ENCODE data around the gene FRRS1L. TPM values are rescaled to one million over a fixed set of nuclear protein-coding genes. Genes with fewer than 3 reads are reported as not detected.
A peak's percentile ranks its signal among the peaks of the same experiment; 100 is the strongest.

Gene FRRS1L
- total and polyA plus RNA-seq, 2 of the 13 experiments (the other 11 are each of a cell fraction or from before 2014, with no cell fraction given), result 0.02 to 0.03 TPM

DNA sequence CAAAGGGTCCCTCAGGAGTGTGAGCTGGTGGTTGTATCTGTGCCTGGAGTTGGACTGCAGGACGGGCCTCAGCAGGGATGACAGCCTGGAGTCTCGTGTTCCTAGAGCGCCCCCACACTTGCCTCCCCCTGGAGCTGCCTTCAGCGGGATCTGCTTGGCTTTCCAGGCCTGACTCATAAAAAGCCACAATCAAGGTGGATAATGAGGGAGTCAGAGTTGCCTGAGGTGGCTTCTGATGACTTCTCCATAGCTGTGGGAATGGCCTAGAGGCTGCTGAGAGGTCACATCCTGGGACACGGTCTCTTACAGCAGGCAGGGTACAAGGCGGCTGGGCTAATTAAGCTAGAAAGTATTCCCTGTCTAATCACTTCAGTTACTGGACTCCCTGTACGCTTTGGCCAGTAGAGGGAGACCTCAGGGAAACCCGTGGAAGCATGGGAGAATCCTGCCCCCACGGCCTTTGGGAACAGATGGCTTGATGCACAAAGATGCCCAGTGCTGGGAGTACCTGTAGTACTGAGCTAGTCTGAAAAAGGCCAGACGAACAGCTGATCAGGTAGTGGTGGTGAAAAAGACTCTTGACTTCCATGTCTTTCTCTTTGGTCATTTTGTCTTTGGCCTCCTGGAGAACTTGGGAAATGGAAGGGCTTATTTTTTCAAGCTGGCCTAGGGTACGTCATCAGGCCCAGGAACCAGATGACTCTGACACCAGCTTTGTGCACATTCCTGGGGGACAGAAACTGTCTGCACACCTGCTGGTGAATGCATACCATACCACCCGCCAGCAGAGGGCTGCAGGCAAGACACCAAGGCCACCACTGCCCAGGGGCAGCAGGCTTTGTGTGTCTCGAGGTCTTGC, 16.1 kb upstream of the FRRS1L start (continued):
- TF ChIP-seq, protein P1, sequence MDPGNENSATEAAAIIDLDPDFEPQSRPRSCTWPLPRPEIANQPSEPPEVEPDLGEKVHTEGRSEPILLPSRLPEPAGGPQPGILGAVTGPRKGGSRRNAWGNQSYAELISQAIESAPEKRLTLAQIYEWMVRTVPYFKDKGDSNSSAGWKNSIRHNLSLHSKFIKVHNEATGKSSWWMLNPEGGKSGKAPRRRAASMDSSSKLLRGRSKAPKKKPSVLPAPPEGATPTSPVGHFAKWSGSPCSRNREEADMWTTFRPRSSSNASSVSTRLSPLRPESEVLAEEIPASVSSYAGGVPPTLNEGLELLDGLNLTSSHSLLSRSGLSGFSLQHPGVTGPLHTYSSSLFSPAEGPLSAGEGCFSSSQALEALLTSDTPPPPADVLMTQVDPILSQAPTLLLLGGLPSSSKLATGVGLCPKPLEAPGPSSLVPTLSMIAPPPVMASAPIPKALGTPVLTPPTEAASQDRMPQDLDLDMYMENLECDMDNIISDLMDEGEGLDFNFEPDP (CRISPR knock-in tag; conservative IDR thresholded peaks at IDR 0.05), result 0 out of 2 replicates have a peak, but pooled peaks have one; percentile 45
- 0 out of 2 replicates have a peak, but pooled peaks have one; percentile 39 for TF ChIP-seq ZNF557 (CRISPR knock-in tag; IDR thresholded peaks at IDR 0.05)
- TF ChIP-seq, protein P2, sequence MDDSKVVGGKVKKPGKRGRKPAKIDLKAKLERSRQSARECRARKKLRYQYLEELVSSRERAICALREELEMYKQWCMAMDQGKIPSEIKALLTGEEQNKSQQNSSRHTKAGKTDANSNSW (CRISPR knock-in tag; IDR thresholded peaks at IDR 0.05; ENCODE audit: borderline replicate concordance), result no peak
- no peak for TF ChIP-seq ZNF850 (CRISPR knock-in tag; conservative IDR thresholded peaks at IDR 0.05)
- peak; percentile 20 for TF ChIP-seq FOSL2 (CRISPR knock-in tag; IDR thresholded peaks at IDR 0.05)
- TF ChIP-seq, protein P3, sequence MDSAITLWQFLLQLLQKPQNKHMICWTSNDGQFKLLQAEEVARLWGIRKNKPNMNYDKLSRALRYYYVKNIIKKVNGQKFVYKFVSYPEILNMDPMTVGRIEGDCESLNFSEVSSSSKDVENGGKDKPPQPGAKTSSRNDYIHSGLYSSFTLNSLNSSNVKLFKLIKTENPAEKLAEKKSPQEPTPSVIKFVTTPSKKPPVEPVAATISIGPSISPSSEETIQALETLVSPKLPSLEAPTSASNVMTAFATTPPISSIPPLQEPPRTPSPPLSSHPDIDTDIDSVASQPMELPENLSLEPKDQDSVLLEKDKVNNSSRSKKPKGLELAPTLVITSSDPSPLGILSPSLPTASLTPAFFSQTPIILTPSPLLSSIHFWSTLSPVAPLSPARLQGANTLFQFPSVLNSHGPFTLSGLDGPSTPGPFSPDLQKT (CRISPR knock-in tag; IDR thresholded peaks at IDR 0.05; ENCODE audit: borderline replicate concordance), result no peak
- TF ChIP-seq, protein P4, sequence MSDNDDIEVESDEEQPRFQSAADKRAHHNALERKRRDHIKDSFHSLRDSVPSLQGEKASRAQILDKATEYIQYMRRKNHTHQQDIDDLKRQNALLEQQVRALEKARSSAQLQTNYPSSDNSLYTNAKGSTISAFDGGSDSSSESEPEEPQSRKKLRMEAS (IDR thresholded peaks at IDR 0.05), result peak; percentile 40; the same call in 1 of the 2 replicates
- 0 out of 2 replicates have a peak, but pooled peaks have one; percentile 9 for TF ChIP-seq KDM1A (CRISPR knock-in tag; IDR thresholded peaks at IDR 0.05)
- TF ChIP-seq ZBTB21 (CRISPR knock-in tag; IDR thresholded peaks at IDR 0.05), result peak; percentile 23; the same call in 1 of the 2 replicates
- TF ChIP-seq, protein P5, sequence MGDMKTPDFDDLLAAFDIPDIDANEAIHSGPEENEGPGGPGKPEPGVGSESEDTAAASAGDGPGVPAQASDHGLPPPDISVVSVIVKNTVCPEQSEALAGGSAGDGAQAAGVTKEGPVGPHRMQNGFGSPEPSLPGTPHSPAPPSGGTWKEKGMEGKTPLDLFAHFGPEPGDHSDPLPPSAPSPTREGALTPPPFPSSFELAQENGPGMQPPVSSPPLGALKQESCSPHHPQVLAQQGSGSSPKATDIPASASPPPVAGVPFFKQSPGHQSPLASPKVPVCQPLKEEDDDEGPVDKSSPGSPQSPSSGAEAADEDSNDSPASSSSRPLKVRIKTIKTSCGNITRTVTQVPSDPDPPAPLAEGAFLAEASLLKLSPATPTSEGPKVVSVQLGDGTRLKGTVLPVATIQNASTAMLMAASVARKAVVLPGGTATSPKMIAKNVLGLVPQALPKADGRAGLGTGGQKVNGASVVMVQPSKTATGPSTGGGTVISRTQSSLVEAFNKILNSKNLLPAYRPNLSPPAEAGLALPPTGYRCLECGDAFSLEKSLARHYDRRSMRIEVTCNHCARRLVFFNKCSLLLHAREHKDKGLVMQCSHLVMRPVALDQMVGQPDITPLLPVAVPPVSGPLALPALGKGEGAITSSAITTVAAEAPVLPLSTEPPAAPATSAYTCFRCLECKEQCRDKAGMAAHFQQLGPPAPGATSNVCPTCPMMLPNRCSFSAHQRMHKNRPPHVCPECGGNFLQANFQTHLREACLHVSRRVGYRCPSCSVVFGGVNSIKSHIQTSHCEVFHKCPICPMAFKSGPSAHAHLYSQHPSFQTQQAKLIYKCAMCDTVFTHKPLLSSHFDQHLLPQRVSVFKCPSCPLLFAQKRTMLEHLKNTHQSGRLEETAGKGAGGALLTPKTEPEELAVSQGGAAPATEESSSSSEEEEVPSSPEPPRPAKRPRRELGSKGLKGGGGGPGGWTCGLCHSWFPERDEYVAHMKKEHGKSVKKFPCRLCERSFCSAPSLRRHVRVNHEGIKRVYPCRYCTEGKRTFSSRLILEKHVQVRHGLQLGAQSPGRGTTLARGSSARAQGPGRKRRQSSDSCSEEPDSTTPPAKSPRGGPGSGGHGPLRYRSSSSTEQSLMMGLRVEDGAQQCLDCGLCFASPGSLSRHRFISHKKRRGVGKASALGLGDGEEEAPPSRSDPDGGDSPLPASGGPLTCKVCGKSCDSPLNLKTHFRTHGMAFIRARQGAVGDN (CRISPR knock-in tag; IDR thresholded peaks at IDR 0.05), result peak; percentile 73
- TF ChIP-seq HMG20A (CRISPR knock-in tag; IDR thresholded peaks at IDR 0.05; ENCODE audit: borderline replicate concordance), result no peak
- TF ChIP-seq, protein P6, sequence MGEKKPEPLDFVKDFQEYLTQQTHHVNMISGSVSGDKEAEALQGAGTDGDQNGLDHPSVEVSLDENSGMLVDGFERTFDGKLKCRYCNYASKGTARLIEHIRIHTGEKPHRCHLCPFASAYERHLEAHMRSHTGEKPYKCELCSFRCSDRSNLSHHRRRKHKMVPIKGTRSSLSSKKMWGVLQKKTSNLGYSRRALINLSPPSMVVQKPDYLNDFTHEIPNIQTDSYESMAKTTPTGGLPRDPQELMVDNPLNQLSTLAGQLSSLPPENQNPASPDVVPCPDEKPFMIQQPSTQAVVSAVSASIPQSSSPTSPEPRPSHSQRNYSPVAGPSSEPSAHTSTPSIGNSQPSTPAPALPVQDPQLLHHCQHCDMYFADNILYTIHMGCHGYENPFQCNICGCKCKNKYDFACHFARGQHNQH (CRISPR knock-in tag; IDR thresholded peaks at IDR 0.05), result 0 out of 2 replicates have a peak, but pooled peaks have one; percentile 34
- TF ChIP-seq TAF15 (IDR thresholded peaks at IDR 0.05; ENCODE audit: low read depth, low read length, poor library complexity, severe bottlenecking), result no peak
- 0 out of 2 replicates have a peak, but pooled peaks have one; percentile 33 for TF ChIP-seq KDM3A (CRISPR knock-in tag; IDR thresholded peaks at IDR 0.05; ENCODE audit: low read depth)
- peak; percentile 43; the same call in 1 of the 2 replicates for TF ChIP-seq ZNF121 (CRISPR knock-in tag; IDR thresholded peaks at IDR 0.05)
- no peak for TF ChIP-seq DPF2 (CRISPR knock-in tag; IDR thresholded peaks at IDR 0.05; ENCODE audit: borderline replicate concordance, low read depth)
- peak; percentile 34; the same call in 1 of the 2 replicates for TF ChIP-seq ZNF768 (CRISPR knock-in tag; IDR thresholded peaks at IDR 0.05)
- TF ChIP-seq, protein P7, sequence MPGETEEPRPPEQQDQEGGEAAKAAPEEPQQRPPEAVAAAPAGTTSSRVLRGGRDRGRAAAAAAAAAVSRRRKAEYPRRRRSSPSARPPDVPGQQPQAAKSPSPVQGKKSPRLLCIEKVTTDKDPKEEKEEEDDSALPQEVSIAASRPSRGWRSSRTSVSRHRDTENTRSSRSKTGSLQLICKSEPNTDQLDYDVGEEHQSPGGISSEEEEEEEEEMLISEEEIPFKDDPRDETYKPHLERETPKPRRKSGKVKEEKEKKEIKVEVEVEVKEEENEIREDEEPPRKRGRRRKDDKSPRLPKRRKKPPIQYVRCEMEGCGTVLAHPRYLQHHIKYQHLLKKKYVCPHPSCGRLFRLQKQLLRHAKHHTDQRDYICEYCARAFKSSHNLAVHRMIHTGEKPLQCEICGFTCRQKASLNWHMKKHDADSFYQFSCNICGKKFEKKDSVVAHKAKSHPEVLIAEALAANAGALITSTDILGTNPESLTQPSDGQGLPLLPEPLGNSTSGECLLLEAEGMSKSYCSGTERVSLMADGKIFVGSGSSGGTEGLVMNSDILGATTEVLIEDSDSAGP (CRISPR knock-in tag; IDR thresholded peaks at IDR 0.05; ENCODE audit: borderline replicate concordance), result peak; percentile 62; the same call in 1 of the 2 replicates

Measured in HepG2 (cell line).